GM13977 (cell line): ENCODE data around the gene ANAPC5.

Source experiments
- DNase-seq: peaks from one replicate; pipeline ENCODE4 v3.0.0; 2012; ENCODE audit warnings: low spot score
- CTCF ChIP-seq: IDR thresholded peaks from 2 replicates; pipeline ENCODE4 v1.5.1; 2012; ENCODE audit warnings: mild to moderate bottlenecking, control low read depth; ENCODE audit not compliant: insufficient read depth; ENCODE audit errors: extremely low read depth, missing control alignments
- in situ Hi-C: fragments of 300-500 bp; cut with MboI; formaldehyde crosslinking; loops from one replicate; pipeline ENCODE4 v1.12.0; 2022; ENCODE audit warnings: low sequenced_read_pairs, low pct_unique_long_range_greater_than_20kb, mixed read lengths, inconsistent platforms; ENCODE audit not compliant: unreplicated experiment

The ANAPC5 gene

GRCh38 chr12:121352682-121353018, 439 bp upstream of the ANAPC5 start:
- in situ Hi-C loops = no loop called here
- no peak for TF ChIP-seq CTCF
- no peak for DNase-seq

- DNase-seq = no peak
- in situ Hi-C loops = loop anchor here (10.0 to 25.0 kb wide), 2 partner anchors 88 to 316 kb away; partner anchors contain the start of gene MORN3
- no peak for TF ChIP-seq CTCF
Observed at GRCh38 chr12:121346747-121347146, 5.5 kb downstream of the ANAPC5 start.

- no peak for DNase-seq
- in situ Hi-C loops = loop anchor here (10.0 to 25.0 kb wide), 2 partner anchors 90 to 317 kb away; partner anchors contain the start of gene MORN3
- TF ChIP-seq CTCF = no peak
Observed at GRCh38 chr12:121345151-121345815, 6.9 kb downstream of the ANAPC5 start.

GRCh38 chr12:121344506-121344905, 7.7 kb downstream of the ANAPC5 start:
- TF ChIP-seq CTCF = no peak
- no peak for DNase-seq
- in situ Hi-C loops = loop anchor here (10.0 to 25.0 kb wide), 2 partner anchors 90 to 318 kb away; partner anchors contain the start of gene MORN3

- no peak for DNase-seq
- TF ChIP-seq CTCF = no peak
- in situ Hi-C loops = loop anchor here (25.0 kb wide), 1 partner anchor 325 kb away; the partner anchor contains the start of gene MORN3
Observed at GRCh38 chr12:121337416-121337815, 14.8 kb downstream of the ANAPC5 start.

GRCh38 chr12:121334513-121335343, 17.5 kb downstream of the ANAPC5 start:
- in situ Hi-C loops = loop anchor here (25.0 kb wide), 1 partner anchor 328 kb away; the partner anchor contains the start of gene MORN3
- DNase-seq = peak; percentile 65
- TF ChIP-seq CTCF = peak; percentile 80
